SHP77 (cell line): ENCODE measurements around the gene ADARB1.
A peak's percentile ranks its signal among the peaks of the same experiment; 100 is the strongest.

Experiments
- DNase-seq, 2 experiments: peaks; one replicate each; lab custom pipeline; 2025; lab: John Stamatoyannopoulos, UW

ADARB1 gene

GRCh38 chr21:45251635-45252447 is 177.5 kb downstream of the ADARB1 start:
- DNase-seq: no peak

- DNase-seq: no peak
These were observed 178.1 kb downstream of the ADARB1 start for GRCh38 chr21:45252448-45252925.

- DNase-seq: no peak
These were observed 178.8 kb downstream of the ADARB1 start for GRCh38 chr21:45253180-45253579.

GRCh38 chr21:45253633-45254459 is 179.5 kb downstream of the ADARB1 start:
- no peak for DNase-seq

DNA sequence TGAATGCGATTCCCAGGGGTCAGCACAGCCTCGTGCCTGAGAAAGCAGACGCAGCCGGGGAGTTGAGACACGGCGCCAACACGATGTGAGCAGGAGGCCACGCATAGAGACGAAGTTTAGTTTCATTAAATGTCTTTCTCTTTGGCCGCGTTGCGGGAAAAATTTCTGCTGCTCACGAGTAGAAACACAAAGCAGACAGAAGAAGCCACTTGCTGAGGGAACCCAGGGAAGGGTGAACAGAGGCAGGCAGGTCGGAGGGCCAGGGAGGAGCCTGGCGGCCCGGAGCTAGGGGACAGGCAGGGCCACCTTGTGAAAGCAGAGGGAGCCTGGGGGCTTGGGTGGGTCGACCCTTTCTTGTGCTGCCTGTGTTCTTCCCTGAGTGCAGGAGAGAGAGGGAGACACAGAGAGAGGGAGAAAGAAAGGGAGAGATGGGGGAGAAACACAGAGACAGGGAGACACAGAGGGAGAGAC is 180.1 kb downstream of the ADARB1 start:
- no peak for DNase-seq

DNA sequence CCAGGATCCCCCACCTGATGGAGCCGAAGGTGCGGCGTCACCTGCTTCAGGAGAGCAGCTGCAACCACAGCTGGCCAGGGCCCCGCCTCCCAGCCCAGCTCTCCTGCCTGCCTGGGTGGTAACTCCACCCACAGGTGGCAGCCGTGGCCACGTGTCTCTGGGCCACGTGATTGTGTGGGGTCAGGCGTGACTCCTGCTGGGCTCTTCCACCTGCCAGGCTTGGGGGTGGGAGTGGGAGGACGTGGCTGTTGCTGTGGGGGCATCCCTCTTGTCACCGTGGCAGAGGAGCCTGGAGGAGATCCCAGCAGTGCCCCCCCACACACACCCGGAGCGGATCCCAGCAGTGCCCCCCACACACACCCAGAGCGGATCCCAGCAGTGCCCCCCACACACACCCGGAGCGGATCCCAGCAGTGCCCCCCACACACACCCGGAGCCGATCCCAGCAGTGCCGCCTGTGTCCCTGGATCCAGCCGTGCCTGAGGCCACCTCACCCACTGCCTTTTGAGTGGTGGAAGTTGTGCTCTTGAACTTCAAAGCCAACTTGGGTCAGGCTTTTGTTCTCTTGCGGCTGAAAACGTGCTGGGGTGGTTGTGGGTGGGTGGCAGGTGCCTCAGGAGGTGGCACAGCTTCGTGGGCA is 181.1 kb downstream of the ADARB1 start:
- DNase-seq: peak; percentile 20 to 39

DNA sequence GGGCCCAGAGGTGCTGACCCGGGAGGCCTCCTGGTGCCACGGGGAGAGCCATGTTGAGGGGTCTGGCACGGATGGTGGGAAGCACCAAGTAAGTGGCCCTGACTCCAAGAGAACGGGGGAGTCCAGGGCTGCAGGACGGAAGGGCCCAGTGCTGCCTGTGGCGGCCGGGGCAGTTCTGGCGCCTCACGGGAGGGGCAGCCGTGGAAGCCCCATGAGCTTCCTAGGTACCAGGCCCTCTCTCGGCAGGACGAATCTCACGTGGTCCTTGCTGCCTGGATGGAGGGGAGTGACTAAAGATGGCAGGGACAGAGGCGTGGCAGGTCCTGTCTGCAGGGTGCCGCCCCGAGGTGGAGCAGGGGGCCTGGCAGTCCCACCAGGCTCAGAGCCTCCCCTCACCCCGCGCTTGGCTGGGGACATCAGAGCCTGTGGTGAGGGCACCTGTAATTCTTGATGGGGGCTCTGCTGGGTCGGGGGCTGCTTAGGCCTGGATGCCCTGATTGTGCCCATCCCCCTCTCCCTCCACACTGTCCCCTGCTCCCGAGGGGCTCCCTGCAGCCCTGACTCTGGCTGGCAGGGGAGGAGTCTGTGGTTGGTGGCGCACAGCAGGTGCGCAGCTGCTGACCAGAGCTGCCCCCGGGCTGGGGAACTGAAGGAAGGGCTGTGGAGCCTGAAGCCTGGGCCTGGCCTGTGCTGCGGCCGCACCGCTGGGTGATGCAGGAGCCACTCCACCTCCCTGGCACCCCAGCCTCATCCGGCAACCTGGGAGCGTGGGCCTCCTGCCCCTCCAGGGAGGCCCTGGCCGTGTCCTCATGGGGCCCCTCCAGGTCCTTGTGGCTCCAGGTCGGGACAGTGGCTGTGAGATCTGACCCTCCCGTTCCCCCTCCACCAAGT is 181.9 kb downstream of the ADARB1 start:
- DNase-seq: no peak

- no peak for DNase-seq
These were observed 182.7 kb downstream of the ADARB1 start for GRCh38 chr21:45256912-45257672.

DNA sequence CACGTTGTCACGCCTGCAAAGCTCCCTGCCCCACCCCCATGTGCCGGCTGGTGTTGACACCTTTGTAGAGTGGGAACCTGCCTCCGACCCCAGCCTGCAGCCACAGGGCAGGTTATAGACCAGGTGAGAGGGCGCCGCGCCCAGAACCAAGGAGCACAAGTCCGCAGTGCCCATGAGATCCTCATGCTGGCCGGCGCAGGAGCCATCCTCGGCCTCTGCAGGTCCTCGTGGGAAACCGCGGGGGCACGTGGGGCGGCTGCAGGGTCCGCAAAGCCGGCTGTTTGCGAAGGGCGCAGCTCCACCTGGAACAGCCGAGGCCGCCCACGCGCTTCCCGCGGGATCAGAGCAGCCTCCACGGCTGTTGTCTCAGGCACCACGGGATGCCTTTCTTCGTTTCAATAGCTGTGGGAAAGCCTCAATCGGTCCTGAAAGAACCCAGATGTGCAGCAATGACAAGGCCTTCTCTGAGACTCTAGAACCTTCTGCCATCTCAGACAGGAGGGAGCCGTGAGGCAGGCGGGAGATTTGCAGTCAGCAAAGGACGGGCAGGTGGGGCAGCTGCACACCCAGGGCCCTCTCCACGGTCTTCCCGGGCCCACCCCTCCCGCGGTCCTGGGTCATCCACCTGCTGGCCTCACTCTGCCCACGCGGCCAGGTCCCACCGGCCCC is 183.4 kb downstream of the ADARB1 start:
- DNase-seq: no peak

DNA sequence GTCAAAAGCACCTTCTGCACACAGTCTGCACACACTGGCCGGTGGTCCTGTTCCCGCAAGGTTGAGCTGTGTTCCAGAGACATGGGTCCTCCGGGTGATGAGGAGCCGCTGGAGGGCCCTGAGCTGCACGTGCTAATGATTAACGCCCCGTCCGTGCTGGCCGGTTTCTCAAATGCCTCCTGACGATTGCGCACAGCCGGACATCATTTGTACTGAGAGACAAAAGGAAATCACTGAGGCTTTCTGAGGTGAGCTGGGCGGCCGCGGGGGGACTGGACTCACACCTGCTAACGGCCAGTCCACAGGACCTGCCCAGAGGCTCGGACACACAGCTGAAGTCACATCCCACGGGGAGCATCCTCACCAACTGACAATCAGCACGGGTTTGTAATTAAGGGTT is 184.1 kb downstream of the ADARB1 start:
- DNase-seq: no peak

GRCh38 chr21:45259206-45259840 is 184.9 kb downstream of the ADARB1 start:
- DNase-seq: no peak

DNA sequence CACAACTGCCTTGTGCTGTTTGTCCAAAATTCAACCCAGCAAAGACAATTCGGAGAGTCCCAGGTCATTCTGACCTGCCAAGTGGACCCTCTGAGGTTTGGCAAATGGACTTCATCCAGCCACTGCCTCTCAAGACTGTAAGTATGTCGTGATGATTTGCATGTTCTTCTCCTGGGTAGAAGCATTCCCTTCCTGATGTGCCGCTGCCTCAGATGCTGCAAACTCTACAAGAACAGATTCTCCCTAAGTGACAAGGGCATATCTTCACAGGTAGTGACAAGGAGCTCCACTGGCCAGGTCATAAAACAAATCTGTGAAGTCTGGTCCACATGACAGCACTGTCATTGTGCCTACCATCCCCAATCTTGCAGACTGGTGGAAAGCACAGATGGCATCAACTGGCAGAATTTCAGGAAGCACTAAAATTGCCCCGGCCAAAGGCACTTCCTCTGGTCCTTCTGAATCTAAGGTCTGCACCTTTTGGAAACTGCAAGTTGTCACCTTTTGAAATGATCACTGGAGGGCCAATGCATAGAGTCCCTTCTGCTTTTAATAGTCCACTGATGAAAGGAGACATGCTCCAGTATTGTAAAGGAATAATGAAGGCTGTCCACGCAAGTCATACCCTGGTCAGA is 185.9 kb downstream of the ADARB1 start:
- no peak for DNase-seq

DNA sequence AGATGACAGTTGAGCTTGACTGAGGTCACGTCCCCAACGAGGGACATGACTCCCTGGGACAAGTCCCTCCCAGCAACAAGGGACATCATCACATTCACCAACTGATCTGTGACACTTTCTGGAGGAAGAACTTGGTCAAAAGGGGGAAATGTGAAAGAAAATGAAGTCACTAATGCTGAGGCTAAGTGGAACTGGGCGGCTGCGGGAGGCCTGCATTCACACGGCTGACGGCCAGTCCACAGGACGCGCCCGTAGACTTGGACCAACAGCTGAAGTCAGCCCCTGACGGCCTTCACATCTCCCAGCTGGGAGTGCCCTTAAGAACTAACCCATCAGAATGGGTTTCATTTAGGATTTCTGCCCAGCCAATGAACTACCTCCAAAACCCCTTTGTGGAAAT is 186.7 kb downstream of the ADARB1 start:
- DNase-seq: no peak

DNA sequence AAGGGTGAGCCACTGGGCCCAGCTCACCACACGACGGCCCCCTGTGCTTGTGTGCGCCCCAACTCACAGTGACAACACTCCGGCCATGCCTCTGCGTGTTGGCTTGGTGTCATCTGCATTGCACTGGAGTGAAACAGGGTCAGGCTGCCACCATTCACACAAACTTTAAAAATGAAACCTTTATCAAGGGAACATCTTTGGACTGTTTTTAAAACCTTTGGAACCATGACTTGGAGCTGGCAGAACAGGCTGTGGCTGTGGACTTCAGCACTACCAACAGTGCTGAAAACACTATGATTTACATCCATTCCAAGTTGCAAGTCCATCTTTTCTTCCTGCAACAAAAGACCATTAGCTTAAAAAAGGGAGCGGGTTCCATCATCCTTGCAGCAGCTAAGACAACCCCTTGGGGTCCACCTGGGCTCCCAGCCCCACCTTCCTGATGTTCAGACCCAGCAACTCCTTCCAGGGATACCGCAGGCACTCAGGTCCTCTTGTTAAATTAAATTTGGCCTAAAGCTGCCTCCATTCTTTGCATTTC is 187.7 kb downstream of the ADARB1 start:
- no peak for DNase-seq

- no peak for DNase-seq
These were observed 188.2 kb downstream of the ADARB1 start for GRCh38 chr21:45262616-45263015.

- DNase-seq: no peak
These were observed 189.2 kb downstream of the ADARB1 start for GRCh38 chr21:45263534-45263933.

DNA sequence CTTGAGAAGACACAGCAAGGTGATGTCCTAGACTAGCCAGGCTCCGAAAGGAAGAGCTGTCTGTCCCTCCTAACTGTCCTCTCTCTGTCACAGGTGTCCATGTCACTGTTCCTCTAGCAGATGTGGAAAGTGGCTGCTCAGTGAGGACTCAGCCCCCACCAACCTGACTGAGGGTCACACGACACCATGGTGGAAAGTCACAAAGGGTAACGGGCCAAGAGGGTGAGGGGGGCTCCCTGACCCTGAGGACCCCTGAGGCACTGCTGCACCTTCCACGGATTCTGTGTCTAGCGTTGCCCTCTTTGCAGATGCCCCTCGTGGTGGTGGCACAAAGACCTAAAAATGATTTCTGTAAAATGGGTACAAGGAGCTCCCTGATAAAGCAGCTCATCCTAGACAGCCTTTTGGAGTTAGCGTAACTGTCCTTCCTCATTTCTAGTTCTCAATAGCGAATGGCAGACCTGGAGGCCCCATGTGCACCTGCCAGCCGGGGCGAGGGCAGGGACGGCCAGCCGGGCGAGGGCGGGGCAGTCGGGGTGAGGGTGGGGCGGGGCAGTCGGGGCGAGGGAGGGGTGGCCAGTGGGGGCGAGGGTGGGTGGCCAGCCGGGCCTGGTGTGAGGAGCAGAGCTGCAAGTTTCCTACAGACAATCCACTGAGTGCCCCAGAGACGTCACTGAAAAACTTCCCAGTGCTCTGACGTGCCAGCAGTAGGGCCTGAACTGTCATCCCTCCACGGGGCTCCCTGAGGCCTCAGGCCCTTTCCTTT is 189.9 kb downstream of the ADARB1 start:
- no peak for DNase-seq

DNA sequence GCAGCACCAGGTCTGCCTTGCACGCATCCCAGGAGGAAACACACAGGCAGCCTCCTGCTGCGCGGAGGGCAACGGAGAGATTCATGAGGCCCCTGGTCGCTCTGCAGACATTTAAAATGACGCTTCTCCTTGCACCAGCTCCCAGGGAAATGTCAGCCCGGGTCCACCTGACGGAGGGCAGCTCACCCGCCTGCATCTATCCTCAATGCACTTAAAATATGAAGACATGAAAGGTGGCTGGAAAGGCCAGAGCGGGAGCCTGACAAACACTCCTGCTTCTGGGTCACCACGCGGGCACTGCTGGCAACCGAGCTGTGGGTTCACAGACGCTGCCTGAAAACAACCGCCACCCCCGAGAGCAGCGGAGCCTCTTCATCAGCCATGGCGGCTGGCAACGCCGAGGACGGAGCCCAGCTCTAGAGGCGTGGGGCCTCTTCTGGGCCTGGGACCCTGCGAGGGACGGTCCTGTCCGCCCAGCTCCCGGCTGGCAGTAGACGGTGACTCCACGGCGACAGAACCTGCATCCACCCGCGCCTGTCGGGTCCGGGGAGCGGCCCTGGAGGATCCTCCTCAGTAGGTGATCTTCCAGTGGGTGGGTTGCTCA is 190.6 kb downstream of the ADARB1 start:
- DNase-seq: no peak
